Activated CD4-positive, CD25-positive, alpha-beta regulatory T cell treated with anti-CD3 and anti-CD28 coated beads, Interleukin-2, amount 50 U/mL, for 24 hours (primary cell): ENCODE data around the gene NCKAP5L.
A peak's percentile ranks its signal among the peaks of the same experiment; 100 is the strongest.

ENCODE experiments used
- ATAC-seq, 2 donors: fragments of 150-1000 bp; cut with Tn5 transposase; one replicate each; pipeline ENCODE4 v1.10.0; 2021; ENCODE audit warnings: mild to moderate bottlenecking in 1 of 2, moderate library complexity in 1 of 2

Gene NCKAP5L

DNA sequence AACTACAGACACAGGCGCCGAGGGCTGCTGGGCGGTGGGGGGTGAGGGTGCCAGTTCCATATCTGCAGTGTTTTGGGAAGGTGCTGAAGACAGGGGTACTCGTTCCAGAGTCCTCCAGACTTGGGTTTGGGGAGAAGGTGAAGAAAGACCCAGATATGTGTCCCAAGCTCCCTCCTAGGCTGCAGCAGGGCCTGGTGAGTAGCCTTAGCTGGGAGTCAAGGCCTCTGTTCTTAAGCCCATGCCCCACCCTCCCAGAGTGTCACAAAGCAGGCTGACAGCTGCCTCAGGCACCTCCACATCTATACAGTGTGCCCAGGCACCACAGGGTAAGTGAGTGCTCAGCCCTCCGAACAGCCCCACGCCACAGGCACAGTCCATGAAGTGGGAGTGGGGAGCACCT lies 4.3 kb downstream of the NCKAP5L start:
- ATAC-seq = no peak

DNA sequence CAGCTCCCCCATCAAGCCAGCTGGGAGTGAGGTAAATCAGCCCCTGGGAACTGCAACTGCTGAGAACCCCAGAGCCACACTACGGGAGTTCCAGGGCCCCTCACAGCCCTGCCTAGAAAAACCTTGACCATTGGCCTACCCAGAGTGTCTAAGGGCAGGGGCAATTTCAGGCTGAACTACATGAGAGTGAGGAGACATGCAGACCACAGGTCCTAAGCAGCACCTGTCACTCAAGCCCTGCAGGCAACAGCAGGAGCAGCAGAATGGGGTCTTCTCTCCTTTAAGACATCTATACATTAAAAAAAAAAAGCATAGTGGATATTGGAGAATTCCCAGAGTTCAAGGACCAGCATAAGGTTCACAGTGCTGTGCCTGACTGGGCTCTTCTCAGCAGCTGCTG lies 4.9 kb downstream of the NCKAP5L start:
- no peak for ATAC-seq

DNA sequence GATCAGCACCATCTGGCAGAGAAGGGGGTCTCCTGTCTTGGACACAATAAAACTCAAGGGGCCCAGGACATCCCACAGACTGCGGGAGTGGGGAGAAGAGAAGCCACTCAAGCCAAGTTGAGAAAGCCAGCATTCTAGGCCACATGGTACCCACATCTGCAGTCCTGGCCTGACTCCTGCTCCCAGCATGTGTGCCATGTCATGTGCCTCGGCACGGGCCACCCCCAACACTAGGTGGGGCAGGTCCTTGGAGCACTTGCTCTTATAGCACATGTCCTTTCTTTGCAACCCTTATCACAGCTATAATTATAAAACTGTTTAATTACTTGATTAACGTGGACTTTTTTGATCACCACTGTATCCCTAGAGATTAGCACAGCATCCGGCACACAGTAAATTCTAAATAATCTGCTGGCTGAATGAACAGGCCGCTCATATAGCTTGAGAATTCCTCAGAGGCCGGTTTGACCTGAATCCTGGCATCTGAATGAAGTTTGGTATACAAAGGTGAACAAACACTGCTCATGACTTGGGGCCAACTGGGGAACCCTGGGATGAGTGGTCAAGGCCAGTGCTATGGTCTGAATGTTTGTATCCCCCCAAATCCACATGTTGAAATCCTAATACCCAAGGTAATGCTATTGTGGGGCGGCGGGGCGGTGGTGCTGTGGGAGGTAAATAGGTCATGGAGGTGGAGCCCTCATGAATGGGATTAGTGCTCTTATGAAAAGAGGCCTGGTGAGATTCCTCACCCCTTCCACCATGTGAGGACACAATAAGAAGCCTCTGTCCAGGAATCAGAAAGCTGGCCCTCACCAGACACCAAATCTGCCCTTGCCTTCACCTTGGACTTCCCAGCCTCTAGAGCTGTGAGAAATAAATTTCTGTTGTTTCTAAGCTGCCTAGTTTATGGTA lies 6.6 kb downstream of the NCKAP5L start:
- ATAC-seq = no peak

GRCh38 chr12:49819786-49820185 lies 8.4 kb downstream of the NCKAP5L start:
- no peak for ATAC-seq

DNA sequence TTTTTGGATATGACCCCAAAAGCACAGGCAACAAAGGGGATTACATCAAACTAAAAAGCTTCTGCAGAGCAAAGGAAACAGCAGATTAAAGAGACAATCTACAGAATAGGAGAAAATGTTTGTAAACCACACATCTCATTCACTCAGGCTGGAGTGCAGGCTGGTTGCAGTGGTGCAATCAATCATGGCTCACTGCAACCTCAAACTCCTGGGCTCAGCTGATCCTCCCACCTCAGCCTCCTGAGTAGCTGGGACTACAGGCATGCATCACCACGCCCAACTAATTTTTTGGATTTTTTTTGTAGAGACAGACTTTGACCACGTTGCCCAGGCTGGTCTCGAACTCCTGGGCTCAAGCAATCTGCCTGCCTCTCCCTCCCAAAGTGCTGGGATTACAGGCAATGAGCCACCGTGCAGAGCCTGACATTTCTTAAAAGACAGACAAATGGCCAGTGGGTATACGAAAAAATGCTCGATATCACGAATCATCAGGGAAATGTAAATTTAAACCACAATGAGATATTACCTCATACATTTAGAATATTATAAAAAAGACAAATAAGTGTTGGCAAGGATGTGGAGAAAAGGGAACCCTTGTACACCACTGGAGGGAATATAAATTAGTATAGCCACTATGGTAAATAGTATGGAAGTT lies 9.8 kb downstream of the NCKAP5L start:
- ATAC-seq = no peak

- ATAC-seq = peak in 1 of 2 donors; percentile 43
These were observed 15.1 kb downstream of the NCKAP5L start for GRCh38 chr12:49813131-49813530.

DNA sequence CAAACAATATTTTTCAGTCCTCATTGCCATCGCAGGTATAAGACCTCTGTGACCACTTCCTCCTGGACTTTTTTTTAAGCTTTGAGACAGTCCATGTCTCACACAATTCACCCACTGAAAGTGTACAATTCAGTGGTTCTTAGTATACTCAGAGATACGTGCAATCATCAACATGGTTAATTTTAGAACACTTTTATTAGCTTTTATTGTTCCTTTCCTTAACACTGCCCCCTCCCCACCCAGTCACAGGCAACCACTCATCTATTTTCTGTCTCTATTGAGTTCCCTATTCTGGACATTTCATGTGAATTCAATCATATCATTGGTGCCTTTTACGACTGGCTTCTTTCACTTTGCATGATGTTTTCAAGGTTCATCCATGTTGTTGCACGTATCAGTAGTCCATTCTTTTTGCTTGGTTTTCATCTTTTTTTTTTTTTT lies 16.2 kb downstream of the NCKAP5L start:
- no peak for ATAC-seq

- ATAC-seq = no peak
These were observed 17.1 kb downstream of the NCKAP5L start for GRCh38 chr12:49811136-49811535.

DNA sequence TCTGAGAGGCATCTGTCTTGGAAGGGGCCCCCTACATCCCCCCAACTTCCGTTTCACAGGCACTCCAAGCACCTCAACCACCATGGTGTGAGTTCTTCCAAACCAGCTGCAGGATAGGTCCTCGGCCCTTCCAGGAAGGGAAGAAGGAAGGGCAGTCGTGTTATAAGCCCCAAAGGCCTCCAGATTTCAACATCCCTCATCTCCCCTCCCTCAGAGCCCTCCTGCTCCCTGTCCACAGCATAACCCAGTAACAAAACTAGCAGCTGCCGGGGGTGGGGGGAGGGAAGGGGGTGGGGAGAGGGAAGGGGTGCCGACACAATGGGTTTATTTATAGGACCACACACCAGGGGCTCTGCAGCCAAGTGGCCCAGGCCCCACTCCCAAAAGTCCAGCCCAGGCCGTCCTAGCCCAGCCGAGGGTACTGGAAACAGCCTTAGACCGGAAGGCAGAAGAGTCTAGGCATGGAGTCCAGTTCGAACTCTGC lies 18.3 kb downstream of the NCKAP5L start:
- ATAC-seq = no peak

DNA sequence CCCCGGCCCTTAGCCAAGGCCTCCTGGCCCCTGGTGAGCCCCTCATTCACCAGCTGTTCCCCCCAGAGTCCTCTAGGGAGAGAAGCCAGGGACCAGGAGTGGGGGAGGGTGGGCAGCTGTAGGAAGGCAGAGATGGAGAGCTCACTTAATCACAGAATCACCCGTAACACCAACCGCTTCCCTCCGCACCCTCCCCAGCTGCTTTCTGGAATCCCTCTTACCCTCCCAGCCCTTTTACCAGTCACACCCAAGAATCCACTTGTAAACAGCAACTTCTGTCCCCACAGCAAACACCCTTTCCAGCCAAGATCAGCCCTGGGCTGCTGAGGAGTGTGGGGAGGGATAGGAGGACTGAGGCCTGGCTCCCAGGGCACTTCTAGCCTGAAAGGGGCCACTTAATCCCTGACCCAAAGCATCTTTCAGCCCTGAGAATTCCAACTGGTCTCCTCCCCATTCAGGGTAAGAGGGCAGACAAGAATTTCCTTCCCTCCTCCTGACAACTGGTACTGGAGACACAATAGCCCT lies 18.8 kb downstream of the NCKAP5L start:
- ATAC-seq = no peak

DNA sequence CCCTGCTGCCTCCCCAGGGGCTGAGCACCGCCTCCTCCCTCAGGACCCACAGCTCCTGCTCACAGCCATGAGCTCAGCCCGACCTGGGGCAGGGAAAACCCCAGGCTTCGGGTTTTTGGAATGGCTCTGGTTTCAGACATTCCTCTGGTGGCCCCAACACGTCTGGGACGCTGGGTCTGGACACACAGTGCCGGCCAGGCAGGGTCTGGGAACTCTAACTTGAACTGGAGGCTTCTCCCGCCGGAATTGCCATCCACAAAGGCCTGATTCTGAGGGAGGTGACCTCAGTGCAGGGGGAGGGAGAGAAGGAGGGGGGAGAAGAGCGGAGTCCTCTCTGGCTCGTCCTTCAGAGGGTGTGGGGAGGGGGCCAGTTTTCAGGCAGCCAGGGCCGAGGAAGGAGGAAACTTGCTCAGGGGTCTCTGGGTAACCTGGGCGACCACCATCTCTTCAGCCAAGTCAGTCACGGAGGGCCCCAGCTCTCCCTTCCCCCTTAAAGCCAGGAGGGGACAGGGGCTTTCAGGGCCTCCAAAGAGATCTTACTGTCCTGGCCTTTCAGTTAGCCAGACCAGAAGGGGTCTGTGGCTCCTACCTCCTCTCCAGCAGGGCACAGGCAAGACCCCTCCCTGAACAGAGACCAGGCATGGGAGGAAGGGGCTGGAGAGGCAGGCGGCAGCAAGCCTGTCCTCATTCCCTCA lies 19.4 kb downstream of the NCKAP5L start:
- ATAC-seq = no peak

GRCh38 chr12:49807991-49808580 lies 20.1 kb downstream of the NCKAP5L start:
- no peak for ATAC-seq

DNA sequence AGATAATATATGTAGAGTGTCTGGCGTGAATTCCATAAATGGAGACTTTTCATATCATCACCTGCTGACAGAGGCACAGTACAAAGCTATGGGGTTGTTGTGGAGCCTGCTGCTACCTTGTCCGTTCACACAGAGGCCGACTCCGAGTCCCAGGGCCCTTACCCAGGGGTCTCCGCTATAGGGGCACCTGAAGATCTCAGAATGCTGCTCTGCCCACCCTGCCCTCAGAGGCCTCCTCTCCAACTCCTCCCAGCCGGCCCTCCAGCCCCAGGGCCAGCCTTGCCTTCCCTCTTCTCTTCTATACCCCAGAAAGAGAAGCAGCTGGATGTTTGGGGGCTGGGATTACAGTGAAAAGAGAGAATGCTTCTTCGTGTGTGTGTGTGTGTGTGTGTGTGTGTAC lies 21.3 kb downstream of the NCKAP5L start:
- ATAC-seq = no peak

- ATAC-seq = no peak
These were observed 21.8 kb downstream of the NCKAP5L start for GRCh38 chr12:49806321-49806813.

DNA sequence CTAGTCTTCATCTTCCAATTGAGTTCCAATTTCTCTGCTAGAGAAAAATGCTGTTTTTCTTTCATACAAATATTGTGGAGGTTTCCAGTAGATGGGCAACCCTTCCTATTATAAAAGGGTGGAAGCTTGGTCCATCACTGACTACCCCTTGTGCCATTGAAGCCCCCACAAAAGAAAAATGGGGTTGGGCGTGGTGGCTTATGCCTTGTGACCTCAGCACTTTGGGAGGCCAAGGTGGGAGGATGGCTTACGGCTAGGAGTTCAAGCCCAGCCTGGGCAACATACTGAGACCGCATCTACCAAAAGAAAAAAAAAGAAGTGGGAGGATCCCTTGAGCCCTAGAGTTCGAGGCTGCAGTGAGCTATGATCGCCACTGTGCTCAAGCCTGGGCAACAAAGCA lies 22.8 kb downstream of the NCKAP5L start:
- no peak for ATAC-seq

- ATAC-seq = no peak
These were observed 23.4 kb downstream of the NCKAP5L start for GRCh38 chr12:49804821-49805220.

GRCh38 chr12:49803693-49804450 lies 24.3 kb downstream of the NCKAP5L start:
- ATAC-seq = no peak

GRCh38 chr12:49801141-49802063 lies 26.8 kb downstream of the NCKAP5L start:
- no peak for ATAC-seq

DNA sequence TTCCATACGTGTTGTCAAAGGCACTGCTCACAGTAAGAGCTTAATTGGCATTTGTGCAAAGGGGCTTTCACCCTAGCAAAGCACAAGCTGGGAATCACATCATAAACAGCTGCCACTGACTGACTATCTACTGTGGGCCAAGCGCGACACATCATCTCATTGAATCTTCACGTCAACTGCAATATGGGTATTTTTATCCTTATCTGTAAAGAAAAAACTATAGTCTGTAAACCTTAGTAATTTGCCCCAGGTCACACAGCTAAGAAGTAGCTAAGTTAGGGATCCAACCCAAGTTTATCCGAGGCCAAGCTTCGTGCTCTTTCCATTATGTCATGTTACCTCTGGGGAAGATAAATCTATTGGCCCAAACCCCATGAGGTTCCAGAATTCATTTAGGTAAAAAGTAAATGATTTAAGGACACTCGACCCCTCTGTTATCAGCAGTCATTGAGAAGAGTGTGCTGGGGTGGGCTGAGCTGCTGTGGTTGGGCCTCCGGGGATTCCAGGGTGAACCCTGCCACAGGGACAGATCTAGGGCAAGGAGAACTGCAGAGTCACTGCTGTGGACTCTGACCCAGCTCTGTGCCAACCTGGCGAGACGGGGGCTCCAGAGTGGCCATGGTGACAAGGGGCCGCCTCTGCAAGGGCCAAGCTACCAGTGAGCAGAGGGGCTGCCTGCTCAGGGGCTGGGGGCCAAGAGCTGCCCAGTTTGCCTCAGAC lies 27.6 kb downstream of the NCKAP5L start:
- ATAC-seq = no peak

DNA sequence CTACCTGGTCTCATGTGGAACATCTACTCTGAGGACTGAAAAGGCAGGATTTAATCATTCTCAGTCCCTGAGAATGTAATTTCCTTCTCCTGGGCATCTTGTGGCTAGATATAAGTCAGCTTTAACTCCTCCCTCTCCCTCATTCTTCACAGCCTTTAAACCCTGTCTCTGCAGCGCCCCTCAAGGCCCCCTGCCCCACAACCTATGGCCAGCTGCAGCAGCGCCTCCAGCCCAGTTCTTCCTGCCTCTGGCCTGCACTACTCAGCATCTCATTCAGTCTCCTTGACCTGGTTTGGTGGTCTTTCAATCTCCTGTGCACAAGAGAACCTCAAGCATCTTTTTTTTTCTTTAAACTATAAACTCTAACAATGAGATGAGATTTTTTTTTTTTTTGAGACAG lies 29.3 kb downstream of the NCKAP5L start:
- no peak for ATAC-seq
